NCI-H226 (cell line): ENCODE results near the gene ZFP92.
A peak's percentile ranks its signal among the peaks of the same experiment; 100 is the strongest.

Source experiments
- DNase-seq: peaks from one replicate; pipeline ENCODE4 v3.0.0-alpha.2; 2015

The ZFP92 gene

GRCh38 chrX:153409414-153410101 is 1.7 kb upstream of the ZFP92 start:
- DNase-seq: no peak

- no peak for DNase-seq
These were observed 899 bp upstream of the ZFP92 start for GRCh38 chrX:153410373-153410772.

DNA sequence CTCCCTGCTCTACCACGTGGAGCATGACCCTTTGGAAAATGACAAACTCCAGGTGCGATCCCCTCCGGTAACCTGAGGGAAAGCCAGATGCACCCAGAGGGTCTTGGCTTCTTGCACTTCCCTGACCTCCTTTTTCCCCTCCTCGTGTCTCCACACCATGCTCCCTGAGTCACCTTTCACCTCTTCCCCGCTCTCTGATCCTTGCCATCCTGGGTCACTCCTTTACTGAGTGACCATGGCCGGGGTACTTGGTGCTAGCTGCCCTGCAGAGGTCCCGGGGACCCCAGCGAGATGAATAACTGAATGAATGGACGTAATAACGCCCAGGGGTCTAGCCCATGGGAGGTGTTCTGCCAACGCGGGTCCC is 401 bp upstream of the ZFP92 start:
- no peak for DNase-seq

DNA sequence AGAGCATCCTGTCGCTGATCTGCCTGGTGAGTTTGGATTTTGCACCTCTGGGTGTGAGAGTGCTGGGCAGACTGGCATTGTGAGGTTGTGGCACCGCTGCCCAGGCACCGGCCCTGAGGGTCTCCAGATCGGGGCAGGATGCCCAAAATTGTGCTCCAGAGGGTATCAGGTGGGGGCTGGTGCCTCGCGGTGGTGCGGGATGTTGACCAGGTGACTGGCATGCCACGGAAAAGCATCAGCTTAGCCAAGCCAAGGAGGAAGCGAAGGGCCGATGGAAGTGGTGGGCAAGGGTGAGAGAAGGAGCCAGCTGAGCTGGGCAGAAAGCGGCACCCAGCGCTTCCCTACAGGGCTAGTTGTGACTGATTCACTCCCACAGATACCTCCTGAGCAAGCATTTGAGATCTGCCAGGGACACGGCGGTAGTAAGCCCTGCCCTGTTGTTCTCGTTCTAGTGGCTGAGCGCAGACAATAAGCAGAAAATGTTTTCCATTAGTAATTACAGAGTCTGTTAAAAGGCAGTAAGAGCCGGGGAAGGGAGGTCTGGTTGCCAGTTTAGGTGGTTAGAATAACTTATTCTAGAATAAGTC is 809 bp downstream of the ZFP92 start:
- DNase-seq: no peak

- DNase-seq: no peak
These were observed 1.8 kb downstream of the ZFP92 start for GRCh38 chrX:153412746-153413720.

- DNase-seq: no peak
These were observed 2.5 kb downstream of the ZFP92 start for GRCh38 chrX:153413731-153414130.

GRCh38 chrX:153414856-153415510 is 3.7 kb downstream of the ZFP92 start:
- no peak for DNase-seq

- no peak for DNase-seq
These were observed 5.6 kb downstream of the ZFP92 start for GRCh38 chrX:153416781-153417450.

GRCh38 chrX:153417637-153418036 is 6.4 kb downstream of the ZFP92 start:
- DNase-seq: no peak

- no peak for DNase-seq
These were observed 9.8 kb downstream of the ZFP92 start for GRCh38 chrX:153420851-153421599.

DNA sequence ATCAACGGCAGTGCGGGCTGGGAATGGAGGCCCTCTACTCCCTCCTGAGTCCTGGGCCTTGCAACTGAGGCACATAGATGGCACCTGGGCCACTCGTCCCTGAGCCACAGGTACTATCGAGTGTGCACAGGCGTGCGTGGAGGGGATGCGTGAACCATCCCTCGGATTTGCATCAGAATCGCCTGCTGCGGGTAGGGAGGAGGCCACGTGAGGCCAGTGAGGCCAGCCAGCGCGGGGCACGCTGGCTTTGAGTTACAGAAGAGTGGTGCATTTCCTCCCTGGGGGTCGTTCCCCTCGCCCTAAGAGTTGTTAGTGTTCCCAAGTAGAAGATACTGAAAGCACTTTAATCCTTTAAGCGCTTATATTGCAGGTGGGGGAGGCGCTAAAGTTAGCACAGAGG is 10.6 kb downstream of the ZFP92 start:
- DNase-seq: no peak

- no peak for DNase-seq
These were observed 12.4 kb downstream of the ZFP92 start for GRCh38 chrX:153423652-153424051.

GRCh38 chrX:153426204-153426603 is 14.9 kb downstream of the ZFP92 start:
- no peak for DNase-seq

DNA sequence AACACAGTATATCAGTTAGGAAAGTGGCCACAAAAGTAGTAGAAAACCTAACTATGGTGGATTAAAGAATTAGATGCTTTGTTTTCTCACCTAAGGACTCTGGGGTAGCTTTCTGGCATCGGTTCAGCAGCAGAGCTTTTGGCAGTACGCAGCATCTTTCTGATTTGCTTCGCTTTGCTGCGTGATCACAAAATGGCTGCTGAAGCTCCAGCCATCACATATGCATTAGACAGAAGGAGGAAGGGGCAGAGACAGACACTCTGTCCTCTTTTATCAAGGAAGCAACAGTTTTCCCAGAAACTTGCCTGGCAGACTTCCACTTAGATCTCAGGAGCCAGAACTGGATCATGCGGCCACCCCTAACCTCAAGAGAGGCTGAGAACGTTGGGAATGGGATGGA is 19.5 kb downstream of the ZFP92 start:
- no peak for DNase-seq

DNA sequence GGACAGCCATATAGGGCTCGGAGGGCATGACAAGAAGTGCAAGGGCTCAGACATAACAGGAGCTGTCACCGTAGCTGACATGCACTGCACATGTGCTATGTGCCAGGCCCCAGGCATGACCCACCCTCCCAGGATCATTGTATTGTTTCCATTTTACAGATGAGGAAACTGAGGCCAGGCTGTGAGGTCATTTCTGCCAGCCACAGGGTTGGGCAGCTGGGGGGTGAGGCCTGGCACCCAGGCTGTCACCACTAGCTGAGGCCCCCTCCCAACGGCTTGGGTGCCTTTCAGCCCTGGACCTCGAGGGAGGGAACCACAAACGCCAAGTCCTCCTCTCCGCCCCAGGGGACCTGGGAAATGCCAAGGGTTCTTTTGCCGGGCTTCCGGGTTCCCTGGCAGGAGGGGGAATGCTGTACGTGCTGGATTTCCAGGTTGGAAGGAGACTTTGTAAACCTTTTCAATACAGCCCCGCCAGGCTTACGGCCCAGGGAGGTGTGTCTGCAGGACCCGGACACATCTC is 21.9 kb downstream of the ZFP92 start:
- DNase-seq: no peak

DNA sequence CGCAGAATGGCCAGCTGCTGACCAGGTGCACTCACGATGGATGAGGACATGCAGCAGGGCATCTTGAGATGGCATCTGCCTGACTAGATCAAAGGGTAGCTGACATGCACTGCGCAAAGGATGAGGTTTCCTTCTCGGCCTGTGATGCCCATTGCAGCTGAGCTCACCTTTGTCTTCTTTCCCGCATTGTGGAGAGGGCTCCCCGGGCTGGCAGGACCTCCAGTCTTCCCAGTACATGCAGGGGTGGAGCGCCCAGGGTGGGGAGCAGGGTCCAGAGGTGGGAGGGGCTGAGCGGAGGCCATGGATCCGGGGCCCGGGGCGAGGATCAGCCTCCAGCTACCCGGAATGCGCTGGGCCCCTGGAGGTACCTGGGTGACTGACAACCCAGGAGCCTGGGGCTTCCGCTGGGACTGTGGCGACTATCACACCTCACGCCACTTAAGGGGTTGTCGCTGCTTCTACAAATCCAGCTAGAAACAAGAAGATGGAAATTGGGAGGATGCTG is 22.6 kb downstream of the ZFP92 start:
- no peak for DNase-seq

DNA sequence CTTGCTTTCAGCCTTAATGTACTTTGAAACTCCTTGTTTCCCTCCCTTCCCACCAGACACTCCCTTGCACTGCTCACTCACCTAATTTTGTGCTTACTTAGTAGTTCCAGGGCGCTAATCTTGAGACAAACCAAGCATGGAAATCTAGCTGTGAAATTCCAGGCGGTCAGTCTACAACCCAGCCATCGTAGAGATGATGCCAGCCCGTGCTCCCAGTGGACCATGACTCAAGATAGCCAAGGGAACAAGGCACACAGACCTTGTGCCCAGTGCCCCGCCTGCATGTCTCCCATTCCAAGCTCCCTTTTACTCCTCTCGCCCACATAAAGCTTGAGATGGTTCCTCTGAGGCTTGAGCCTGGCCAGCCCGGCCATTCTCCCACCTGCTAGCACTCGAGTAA is 23.5 kb downstream of the ZFP92 start:
- DNase-seq: no peak

GRCh38 chrX:153435845-153436244 is 24.6 kb downstream of the ZFP92 start:
- DNase-seq: no peak

- DNase-seq: peak; percentile 2
These were observed 27.3 kb downstream of the ZFP92 start for GRCh38 chrX:153438532-153438931.

DNA sequence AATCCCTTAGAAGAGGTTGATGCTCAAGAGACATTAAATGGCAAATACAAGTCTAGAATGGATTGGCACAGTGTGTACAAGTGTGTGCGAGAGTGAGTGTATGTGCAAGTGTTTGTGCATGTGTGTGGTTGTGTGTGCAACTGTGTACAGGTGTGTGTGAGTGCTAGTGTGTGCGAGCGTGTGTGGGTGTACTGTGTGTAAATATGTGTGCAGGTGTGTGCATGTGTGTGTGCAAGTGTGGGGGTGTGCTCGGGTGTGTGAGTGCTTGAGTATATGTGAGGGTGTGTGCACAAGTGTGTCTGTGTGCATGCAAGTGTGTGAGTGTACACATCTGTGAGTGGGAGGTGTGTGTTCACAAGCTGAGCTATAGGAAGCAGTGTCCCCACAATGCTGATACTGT is 28.7 kb downstream of the ZFP92 start:
- no peak for DNase-seq

DNA sequence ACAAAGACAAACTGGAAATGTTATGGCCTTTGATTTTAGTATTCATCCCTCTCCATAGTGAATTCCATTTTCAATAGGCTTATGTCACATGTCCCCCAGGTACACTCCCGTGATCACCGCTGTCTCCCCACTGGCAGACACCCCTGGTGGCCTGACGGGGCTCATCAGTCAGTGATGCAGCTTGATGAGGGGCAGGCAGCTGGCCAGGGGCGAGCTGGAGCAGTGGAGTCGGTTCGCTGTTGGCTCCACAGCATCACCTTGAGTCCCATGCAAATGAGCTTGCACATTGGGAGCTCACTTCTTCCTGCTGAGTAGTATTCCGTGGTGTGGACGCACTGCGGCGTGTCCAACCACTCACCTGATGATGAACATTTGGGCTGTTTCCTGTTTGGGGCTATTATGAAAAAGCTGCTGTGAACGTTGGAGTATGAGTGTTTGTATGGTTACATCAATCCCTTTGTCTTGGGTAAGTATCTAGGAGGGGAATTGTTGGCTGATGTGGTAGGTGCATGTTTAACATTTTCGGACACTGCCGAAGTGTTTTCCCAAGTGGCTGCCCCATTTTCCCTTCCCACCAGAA is 29.4 kb downstream of the ZFP92 start:
- DNase-seq: no peak
